RWPE2 (cell line): ENCODE results near the gene CEP128.

Source experiments
- ATAC-seq: fragments of 200-7000 bp; cut with Tn5 transposase; 3 replicates; pipeline ENCODE4 v1.9.1; 2021; ENCODE audit warnings: low read depth
- DNase-seq: peaks from one replicate; pipeline ENCODE4 v3.0.0-alpha.2; 2020; ENCODE audit warnings: low spot score
- H3K27ac ChIP-seq: fragments of 450-650 bp; 2 replicates; pipeline ENCODE4 v1.5.1; 2017; ENCODE audit warnings: mild to moderate bottlenecking; ENCODE audit not compliant: poor library complexity, severe bottlenecking
- H3K27me3 ChIP-seq: fragments of 250-450 bp; sonication (Bioruptor Pico); 2 replicates; pipeline ENCODE4 v1.5.1; 2021; ENCODE audit warnings: mild to moderate bottlenecking, moderate library complexity; ENCODE audit not compliant: insufficient read depth, poor library complexity, severe bottlenecking
- H3K36me3 ChIP-seq: fragments of 250-450 bp; sonication (Bioruptor Pico); 2 replicates; pipeline ENCODE4 v1.5.1; 2020; ENCODE audit warnings: low read depth, mild to moderate bottlenecking, moderate library complexity
- H3K4me1 ChIP-seq: fragments of 250-450 bp; sonication (Bioruptor Pico); 2 replicates; pipeline ENCODE4 v1.5.1; 2021; ENCODE audit warnings: mild to moderate bottlenecking, moderate library complexity; ENCODE audit not compliant: insufficient read depth, poor library complexity, severe bottlenecking
- H3K4me3 ChIP-seq: fragments of 250-450 bp; sonication (Bioruptor Pico); 2 replicates; pipeline ENCODE4 v1.5.1; 2021; ENCODE audit warnings: mild to moderate bottlenecking, moderate library complexity; ENCODE audit not compliant: severe bottlenecking
- H3K9me3 ChIP-seq: fragments of 250-450 bp; sonication (Bioruptor Pico); 2 replicates; pipeline ENCODE4 v1.5.1; 2021; ENCODE audit warnings: mild to moderate bottlenecking, moderate library complexity; ENCODE audit not compliant: severe bottlenecking
- TF ChIP-seq, protein P1 (sequence below): fragments of 450-650 bp; IDR thresholded peaks from one replicate; pipeline ENCODE4 v1.5.1; 2017; ENCODE audit warnings: mild to moderate bottlenecking, moderate library complexity; ENCODE audit not compliant: poor library complexity, severe bottlenecking

CEP128 gene

GRCh38 chr14:80805136-80805535 is 136.4 kb downstream of the CEP128 start:
- no peak for DNase-seq

DNA sequence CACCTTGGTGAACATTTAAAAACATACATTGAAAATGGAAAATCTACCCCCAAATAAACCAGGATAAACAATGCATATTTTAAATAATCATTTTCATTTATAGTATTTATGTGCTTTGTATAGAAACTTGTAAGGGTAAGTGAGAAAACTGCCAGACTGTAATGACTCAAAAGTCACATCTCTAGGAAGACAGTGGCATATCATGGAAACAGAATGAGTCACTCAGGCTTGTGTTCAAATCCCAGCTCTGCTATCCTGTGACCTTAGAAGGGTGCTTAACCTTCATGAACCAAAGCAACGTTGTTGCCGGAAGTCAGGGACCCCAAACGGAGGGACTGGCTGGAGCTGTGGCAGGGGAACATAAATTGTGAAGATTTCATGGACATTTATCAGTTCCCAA is 142.7 kb downstream of the CEP128 start:
- H3K27me3 ChIP-seq = no peaks in the 10 kb centered on the region
- no peak for DNase-seq
- ATAC-seq = no peak
- no peak overlapping the region for H3K27ac ChIP-seq
- TF ChIP-seq, protein P1, sequence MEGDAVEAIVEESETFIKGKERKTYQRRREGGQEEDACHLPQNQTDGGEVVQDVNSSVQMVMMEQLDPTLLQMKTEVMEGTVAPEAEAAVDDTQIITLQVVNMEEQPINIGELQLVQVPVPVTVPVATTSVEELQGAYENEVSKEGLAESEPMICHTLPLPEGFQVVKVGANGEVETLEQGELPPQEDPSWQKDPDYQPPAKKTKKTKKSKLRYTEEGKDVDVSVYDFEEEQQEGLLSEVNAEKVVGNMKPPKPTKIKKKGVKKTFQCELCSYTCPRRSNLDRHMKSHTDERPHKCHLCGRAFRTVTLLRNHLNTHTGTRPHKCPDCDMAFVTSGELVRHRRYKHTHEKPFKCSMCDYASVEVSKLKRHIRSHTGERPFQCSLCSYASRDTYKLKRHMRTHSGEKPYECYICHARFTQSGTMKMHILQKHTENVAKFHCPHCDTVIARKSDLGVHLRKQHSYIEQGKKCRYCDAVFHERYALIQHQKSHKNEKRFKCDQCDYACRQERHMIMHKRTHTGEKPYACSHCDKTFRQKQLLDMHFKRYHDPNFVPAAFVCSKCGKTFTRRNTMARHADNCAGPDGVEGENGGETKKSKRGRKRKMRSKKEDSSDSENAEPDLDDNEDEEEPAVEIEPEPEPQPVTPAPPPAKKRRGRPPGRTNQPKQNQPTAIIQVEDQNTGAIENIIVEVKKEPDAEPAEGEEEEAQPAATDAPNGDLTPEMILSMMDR = no peak
- no peak overlapping the region for H3K4me3 ChIP-seq
- no peaks in the 10 kb centered on the region for H3K4me1 ChIP-seq
- peaks cover 2% of the 10 kb centered on the region for H3K9me3 ChIP-seq
- H3K36me3 ChIP-seq = peaks cover 3% of the 10 kb centered on the region; the same call in 1 of the 2 replicates

More at GRCh38 chr14:80805136-80805535, 136.4 kb downstream of the CEP128 start:
- no peak overlapping the region for H3K4me3 ChIP-seq
- H3K9me3 ChIP-seq = peaks cover 8% of the 10 kb centered on the region
- no peaks in the 10 kb centered on the region; the same call in 1 of the 2 replicates for H3K36me3 ChIP-seq
- TF ChIP-seq, protein P1 = no peak
- no peaks in the 10 kb centered on the region for H3K27me3 ChIP-seq
- no peak; the same call in 2 of the 3 replicates for ATAC-seq
- no peak overlapping the region for H3K27ac ChIP-seq
- H3K4me1 ChIP-seq = no peaks in the 10 kb centered on the region

GRCh38 chr14:80798211-80798610 is 143.3 kb downstream of the CEP128 start:
- DNase-seq = no peak
- ATAC-seq = no peak
- no peaks in the 10 kb centered on the region for H3K27me3 ChIP-seq

GRCh38 chr14:80792771-80793170 is 148.8 kb downstream of the CEP128 start:
- H3K4me3 ChIP-seq = no peak overlapping the region
- no peaks in the 10 kb centered on the region for H3K27me3 ChIP-seq
- peaks cover 29% of the 10 kb centered on the region for H3K36me3 ChIP-seq
- H3K4me1 ChIP-seq = no peaks in the 10 kb centered on the region
- no peak for DNase-seq
- H3K27ac ChIP-seq = no peak overlapping the region
- no peak for ATAC-seq
- TF ChIP-seq, protein P1 = no peak
- H3K9me3 ChIP-seq = no peaks in the 10 kb centered on the region

More at GRCh38 chr14:80798211-80798610, 143.3 kb downstream of the CEP128 start:
- peaks cover 4% of the 10 kb centered on the region; the same call in 1 of the 2 replicates for H3K36me3 ChIP-seq
- peaks cover 2% of the 10 kb centered on the region for H3K9me3 ChIP-seq
- no peak overlapping the region for H3K4me3 ChIP-seq
- TF ChIP-seq, protein P1 = no peak
- no peak overlapping the region for H3K27ac ChIP-seq
- no peaks in the 10 kb centered on the region for H3K4me1 ChIP-seq

DNA sequence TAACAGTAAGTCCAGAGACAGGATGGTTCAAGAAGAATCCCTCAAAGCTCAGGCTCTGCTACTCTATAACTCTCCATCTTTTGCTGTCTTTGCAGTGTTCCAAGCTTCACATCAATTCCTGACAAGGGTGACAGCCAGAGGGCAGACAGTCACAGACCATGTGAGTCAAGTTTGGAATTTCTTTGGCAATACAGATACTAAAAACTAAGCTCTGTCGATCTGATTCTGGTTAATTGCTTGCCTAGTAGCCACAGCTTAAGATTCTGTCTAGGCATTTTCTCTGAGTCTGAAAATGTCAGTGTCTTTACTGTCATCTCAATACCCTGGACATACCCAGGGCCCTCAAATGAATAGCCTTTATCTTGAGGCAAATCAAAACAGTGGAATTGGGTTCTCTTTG is 153.7 kb downstream of the CEP128 start:
- Histone ChIP-seq H3K4me3 (no peak overlapping the region), H3K4me1 (no peaks in the 10 kb centered on the region), H3K36me3 (peaks cover 28% of the 10 kb centered on the region), H3K27ac (no peak overlapping the region), H3K27me3 (no peaks in the 10 kb centered on the region), H3K9me3 (no peaks in the 10 kb centered on the region)
- TF ChIP-seq, protein P1 = no peak
- ATAC-seq = peak; percentile 49; the same call in 2 of the 3 replicates
- no peak for DNase-seq
